RCC 7860 (cell line): ENCODE measurements around the gene ERAS.

Experiments
- DNase-seq: peaks from one replicate; pipeline ENCODE4 v3.0.0-alpha.2; 2015; ENCODE audit warnings: low spot score
- FAIRE-seq: peaks from 2 replicates; lab custom pipeline; 2012; peaks lifted over from hg19 to GRCh38; lab: Jason Lieb, UNC

ERAS gene, protein sequence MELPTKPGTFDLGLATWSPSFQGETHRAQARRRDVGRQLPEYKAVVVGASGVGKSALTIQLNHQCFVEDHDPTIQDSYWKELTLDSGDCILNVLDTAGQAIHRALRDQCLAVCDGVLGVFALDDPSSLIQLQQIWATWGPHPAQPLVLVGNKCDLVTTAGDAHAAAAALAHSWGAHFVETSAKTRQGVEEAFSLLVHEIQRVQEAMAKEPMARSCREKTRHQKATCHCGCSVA

DNA sequence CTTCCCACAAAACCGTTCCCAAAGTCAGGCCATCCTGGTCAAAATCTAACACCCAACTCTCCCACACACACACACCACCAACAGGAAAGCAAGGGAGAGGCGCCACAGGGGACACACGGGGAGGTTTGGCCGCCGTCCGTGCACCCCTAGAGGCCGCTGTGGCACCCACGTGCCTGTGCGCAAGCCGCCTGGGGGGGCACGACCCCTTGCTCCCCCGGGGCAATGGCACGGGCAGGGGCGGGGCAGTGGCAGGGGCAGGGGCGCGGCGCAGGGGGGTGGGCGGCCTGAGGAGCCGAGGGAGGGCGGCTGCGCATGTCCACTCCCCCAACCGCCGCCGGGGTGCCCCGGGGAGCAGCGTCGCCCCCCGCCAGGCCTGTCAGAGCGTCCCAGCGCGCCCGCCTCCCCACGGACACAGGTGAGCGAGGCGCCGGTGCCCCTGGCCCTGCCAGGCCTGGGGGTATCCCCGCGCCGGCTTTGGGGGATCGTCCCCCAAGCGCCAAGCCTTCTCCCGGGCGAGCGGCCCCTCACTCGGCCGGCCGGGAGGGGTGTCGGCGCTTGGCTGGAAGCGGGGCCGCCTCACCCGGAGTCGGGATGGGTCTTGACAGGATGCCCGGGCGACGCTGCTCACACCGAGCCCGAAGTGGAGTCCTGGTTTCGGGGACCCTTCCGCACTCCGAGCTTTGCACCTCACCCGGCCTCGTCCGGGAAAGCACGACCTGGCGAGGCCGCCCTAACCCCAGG is at the start of gene ERAS:
Gene ERAS, plus strand, starts transcription at position 379 of the 741 bp plus-strand sequence. CDS start 2,611 bp downstream, outside the sequence.
- no peak for DNase-seq
- FAIRE-seq, result no peak

DNA sequence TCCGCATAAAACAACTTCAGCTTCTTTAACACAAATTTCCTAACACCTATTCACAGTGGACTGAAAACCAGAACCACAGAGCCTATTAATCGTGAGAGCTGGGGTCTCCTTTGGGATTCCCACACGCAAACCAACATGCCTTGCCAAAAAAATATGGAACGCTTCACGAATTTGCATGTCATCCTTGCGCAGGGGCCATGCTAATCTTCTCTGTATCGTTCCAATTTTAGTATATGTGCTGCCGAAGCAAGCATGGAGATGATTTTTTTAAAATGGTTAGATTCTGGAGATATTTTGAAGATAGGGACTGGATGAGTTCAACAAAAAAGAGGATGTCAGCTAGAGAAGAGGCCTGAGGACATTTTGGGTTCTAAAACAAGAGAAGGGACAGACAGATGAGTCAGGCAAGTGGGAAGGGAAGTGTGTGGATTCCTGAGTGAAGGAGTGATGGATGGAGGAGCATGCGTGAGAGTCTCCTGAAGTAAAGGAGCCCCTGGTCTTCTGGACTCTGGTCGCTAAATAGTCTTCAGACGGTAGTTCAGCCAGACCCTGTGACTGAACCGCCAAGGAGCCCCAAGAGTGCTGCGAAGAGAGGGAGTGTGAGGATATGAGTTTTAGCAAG is 49.4 kb upstream of the ERAS start:
- DNase-seq (no peak), FAIRE-seq (no peak)

DNA sequence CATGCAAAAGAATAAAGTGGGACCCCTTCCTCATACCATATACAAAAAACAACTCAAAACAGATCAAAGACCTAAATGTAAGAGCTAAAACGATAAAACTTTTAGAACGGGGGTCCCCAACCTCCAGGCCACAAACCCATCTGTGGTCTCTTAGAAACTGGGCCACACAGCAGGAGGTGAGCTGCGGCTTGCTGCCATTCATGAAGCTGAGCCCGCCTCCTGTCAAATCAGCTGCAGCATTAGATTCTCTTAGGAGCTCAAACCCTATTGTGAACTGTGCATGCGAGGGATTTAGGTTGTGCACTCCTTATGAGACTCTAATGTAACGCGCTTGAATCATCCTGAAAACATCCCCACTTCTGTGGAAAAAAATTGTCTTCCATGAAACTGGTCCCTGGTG is 46.9 kb upstream of the ERAS start:
- DNase-seq (no peak), FAIRE-seq (no peak)

DNA sequence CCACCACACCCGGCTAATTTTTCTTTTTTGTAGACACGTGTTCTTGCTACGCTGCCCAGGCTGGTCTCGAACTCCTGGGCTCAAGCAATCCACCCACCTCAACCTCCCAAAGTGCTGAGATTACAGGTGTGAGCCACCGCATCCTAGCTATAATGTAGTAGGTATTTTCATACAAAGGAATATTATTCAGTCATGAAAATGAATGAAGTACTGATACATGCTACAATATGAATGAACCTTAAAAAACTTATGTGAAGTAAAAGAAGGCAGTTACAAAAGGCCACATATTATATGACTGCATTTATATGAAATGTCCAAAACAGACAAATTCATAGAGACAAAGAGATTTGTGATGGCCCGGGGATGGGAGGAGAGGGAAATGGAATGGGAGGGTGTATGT is 44.6 kb upstream of the ERAS start:
- no peak for FAIRE-seq
- no peak for DNase-seq

DNA sequence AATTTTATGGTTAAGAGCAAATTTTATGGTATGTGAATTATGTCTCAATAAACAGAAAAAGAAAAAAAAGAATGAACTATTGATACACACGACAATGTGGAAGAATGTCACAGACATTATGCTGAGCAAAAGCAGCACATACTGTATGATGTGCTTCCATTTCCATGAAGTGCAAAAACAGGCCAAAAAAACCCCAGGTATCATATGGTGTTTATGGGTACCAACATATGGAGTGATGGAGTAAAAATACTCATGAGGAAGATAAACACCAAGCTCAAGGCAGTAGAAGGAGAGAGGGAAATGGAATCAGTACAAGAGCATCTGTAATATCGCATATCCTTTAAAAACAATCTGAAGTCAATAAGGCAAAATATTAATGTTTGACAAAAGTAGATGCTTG is 44.1 kb upstream of the ERAS start:
- DNase-seq (no peak), FAIRE-seq (no peak)

DNA sequence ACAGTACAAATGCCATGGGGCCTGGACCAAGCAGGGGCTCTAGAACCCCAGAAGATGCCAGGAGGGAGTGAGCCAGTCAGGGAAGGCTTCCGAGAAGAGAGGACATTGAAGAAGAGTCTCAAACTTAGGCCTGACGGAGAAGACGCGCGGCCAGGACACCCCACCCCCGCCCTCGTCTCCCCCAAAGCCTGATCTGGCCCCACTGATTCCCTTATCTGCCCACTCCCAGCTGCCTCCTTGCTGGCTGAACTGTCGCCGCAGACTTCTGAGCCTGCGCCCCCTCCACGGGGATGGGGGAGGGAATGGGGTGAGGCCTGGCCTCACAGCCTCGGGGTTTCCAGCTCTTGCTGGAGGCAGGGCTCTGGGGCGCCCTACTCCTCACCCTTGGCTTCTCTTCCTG is 43.5 kb upstream of the ERAS start:
- FAIRE-seq (no peak), DNase-seq (no peak)

DNA sequence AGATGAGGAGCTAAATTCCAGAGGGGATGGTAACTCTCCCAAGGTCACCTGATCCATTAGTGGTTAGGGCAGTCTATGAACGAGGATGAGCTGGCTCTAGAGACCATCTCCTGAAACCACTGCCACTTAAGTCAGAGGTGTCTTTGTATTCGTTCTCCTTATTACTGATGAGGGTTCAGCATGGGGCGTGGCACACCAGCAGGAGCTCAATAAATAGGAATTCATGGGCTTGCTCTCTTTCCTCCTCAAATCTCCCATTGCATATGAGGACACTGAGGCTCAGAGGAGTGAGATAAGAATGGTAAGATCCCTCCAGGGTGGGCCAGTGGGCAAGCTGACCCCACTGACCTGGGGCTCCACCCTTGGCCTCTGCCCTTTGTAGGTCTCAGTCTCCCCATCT is 41.6 kb upstream of the ERAS start:
- DNase-seq, result no peak

DNA sequence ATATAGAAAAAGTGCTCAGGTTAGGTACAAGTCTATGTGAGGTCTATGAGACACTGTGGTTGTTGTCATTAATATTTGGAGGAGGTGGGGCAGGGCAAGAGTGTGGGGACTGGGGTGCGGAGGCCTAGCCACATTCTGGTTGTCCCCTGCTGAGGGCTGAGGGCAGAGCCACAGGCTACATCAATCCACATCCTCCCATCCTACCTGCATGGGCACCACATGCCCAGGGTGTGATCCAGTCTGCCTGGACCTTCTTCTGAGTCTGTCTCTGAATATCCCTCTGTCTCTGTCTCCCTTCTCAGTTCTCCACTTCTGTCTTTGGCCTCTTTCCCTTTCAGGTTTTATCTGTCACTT is 41.1 kb upstream of the ERAS start:
- FAIRE-seq (no peak), DNase-seq (no peak)

More for the DNA sequence above, 41.6 kb upstream of the ERAS start:
- no peak for FAIRE-seq

DNA sequence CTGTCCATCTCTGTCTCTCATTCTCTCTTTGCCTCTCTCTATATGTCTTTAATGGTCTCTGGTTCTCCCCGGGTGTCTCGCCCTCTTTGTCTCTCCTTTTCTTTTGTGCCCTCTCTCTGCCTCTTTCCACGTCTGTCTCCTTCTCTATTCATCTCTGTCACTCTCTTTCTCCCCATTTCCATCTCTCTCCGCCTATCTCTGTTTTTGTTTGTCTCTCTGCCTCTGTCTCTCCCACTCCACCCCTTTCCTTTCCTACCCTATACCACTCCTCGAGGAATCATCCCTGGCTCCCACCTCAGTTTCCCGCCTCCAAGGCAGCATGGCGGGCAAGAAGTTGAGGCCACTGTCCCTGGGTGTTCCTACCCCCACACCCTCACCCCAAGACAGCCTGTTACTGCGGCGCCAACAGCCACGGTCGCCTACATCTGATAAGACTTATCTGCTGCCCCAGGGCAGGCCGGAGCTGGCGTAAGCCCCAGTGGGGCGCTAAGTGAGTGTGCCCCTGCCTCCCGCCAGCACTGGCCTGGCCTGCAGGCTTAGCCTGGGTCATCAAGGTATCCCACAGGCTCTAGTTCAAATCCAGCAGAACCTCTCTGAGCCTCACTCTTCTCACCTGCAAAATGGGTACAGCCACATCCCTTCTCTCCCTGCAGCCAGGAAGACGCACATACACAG is 40.6 kb upstream of the ERAS start:
- no peak for DNase-seq
- no peak for FAIRE-seq

DNA sequence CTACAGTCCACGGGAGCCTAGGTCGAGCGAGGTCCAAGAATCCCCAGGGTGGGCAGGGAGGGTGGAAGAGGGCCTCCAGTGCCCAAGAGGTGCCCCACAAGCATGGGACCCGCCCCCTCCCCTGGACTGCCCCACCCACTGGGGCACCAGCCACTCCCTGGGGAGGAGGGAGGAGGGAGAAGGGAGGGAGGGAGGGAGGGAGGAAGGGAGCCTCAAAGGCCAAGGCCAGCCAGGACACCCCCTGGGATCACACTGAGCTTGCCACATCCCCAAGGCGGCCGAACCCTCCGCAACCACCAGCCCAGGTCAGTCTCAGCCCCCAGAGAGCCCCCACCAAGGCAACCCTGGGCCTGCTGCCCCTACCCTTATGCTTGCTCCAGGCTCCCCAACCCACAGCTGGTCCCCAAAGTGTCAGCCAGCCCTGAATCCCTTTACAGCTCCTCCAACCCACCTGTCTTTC is 39.9 kb upstream of the ERAS start, which contains the start of gene GATA1:
Gene GATA1, plus strand, starts transcription at position 250 of the 460 bp plus-strand sequence. CDS start 4,520 bp downstream, outside the sequence.
- DNase-seq, result no peak
- FAIRE-seq, result no peak

DNA sequence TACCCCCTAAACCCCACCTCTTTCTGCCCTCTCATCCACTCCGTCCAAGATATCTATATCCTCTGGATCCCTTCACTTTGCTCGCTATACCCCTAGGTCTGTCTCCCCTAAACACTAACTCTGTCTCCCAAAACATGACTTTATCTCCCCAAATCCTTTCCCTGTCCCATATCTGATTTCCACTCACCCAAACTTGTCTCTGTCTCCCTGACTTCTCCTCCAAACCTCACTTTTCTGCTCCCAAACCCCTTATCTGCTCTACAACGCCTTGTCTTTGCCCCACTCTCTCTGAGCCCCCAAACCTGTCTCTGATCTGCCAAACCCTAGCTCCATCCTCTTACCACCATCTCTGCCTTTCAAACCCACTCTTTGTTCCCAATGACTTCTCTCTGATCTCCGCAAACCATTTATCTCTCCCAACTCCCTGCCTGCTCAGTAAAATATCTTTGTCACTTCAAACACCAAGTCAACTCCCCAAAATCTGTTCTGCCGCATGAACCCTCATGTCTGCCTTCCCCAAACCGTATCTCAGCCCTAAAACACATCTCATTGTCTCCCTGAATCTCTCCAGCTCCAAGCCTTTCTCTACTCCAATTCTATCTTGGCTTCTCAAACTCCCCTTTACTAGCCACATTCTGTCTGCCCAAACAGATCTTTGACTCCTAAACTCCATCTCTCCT is 39.3 kb upstream of the ERAS start:
- DNase-seq, result no peak
- no peak for FAIRE-seq

DNA sequence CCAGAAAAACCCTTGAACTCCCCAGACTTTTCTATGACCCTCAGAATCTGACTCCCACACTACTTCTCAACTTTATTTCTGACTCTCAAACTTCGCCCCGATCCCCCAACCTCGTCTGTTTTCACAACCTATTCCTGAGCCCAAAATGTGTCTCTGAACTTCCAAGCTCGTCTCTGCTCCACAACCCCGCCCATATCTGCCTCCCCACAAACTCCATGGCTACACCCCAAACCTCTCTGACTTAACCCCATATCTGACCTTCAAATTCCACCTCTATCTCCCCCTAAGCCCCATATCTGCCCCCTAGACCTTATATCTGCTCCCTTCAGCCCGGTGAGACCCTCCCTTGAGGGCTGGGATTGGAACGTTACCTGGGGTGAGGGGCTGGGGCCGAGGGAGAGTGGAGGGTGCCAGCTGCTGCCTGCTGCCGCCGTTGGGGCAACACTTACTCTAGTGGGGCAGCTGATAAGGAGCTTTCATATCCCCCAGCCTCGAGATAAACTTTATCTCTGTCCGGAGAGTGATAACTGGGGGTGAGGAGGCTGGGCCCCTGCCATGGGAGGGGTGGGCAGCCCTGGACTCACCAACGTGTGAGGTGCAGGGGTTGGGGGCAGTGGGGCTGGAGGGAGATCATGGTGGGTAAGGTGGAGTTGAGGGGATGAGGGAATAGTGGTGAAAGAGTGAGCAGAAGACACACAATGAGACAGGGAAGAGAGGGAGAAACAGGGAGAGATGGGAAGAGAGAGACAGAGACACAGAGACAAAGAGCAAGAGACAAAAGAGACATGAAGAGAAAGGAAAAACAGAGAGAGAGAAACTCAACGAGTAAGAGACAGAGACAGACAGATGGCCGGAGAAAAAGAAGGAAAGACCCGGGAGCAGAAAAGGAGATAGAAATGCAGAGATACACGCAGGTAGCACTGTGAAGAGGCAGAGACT is 38.5 kb upstream of the ERAS start:
- FAIRE-seq (no peak), DNase-seq (no peak)

DNA sequence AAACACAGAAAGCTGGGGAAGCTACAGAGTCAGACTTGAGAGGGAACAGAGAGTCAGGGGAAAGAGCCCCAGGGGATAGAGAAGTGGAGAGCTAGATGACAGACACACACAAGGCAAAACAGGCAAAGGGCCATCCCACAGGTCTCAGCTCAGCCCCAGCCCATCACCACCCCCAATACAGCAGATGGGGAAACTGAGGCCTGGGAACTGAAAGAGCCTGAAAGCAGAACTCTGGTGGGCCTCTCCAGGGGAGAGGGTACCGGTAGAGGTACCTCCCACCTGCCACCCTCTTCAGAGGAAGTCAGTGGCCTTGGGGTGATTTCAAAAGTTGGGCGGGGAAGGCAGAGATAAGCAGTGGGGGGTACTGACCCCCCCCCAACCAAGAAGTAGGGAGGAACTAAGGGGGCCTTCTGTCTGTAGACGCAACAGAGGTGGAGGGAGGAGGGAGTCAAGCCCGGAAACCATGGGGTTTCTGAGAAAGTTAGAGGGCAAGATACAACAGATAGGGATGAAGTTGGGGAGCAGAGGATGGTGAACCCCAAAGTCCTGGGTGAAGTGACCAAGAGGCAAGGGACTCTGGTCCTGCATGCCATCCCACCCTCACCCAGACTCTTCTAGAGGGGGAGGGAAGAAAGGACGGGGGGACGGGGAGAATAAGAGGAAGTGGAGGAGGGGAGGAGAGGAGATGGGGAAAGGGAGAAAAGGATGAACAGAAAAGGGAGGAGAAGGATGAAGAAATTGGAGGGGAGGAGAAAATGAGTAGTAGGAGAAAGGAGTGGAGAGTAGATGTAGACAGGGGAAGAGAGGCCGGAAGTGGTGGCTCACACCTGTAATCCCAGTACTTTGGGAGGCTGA is 36.7 kb upstream of the ERAS start:
- FAIRE-seq (no peak), DNase-seq (no peak)

DNA sequence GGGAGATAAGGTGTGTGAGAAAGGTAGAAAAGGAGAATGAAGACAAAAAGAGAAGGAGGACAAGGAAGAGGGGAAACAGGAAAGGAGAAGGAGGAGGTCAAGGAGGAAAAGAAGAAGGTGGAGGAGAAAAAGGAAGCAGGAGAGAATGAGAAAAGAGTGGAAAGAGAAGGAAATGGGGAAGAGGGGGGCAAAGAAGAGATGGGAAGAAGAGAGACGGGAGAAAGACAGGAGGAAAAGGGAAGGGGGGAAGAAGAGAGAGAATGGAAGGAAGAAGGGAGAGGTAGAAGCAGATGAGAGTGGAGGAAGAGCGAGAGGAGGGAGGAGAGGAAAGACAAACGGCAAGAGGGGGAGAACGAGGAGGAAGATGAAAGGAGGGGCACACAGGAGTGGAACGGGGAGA is 35.8 kb upstream of the ERAS start:
- FAIRE-seq (no peak), DNase-seq (no peak)

DNA sequence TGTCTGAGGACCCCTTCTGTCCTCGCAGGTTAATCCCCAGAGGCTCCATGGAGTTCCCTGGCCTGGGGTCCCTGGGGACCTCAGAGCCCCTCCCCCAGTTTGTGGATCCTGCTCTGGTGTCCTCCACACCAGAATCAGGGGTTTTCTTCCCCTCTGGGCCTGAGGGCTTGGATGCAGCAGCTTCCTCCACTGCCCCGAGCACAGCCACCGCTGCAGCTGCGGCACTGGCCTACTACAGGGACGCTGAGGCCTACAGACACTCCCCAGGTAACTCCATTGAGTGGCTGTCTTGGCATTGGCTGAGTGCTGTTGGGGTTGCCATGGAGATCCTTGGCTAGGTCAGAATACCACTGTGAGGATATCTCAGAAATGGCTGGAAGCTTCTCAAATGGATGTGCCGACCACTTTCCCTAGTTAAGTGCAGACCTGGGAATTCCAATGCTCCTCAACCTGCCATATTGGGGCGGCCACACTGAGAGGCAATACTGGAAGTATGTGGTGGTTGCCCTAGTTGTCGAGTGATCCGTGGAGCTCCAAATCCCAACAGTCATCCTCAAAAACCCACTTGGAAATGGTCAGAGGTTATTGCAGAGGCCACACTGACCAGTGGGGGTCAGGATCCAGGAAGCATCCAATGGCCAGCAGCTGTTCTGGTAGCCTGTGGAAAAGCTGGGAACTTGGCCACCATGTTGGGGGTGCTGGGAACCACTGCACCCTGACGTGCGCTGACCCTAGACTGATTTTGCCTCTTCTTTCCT is 35.1 kb upstream of the ERAS start:
- FAIRE-seq, result no peak
- DNase-seq, result no peak

DNA sequence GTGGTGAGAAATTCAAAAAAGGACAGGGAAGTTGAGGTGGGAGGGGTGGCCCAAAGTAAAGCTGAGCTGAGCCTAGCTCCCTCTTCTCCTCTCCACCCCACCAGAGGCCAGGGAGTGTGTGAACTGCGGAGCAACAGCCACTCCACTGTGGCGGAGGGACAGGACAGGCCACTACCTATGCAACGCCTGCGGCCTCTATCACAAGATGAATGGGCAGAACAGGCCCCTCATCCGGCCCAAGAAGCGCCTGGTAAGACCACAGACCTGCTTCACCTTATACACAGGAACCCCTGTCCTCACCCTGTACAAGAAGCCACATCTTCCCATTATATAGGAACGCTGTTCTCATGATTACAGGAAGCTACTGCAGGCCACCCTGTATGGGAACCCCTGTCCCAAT is 34.1 kb upstream of the ERAS start:
- no peak for DNase-seq
- FAIRE-seq, result no peak

DNA sequence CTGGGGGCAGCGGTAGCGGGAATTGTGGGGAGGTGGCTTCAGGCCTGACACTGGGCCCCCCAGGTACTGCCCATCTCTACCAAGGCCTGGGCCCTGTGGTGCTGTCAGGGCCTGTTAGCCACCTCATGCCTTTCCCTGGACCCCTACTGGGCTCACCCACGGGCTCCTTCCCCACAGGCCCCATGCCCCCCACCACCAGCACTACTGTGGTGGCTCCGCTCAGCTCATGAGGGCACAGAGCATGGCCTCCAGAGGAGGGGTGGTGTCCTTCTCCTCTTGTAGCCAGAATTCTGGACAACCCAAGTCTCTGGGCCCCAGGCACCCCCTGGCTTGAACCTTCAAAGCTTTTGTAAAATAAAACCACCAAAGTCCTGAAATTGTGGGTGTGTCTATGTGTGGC is 32.4 kb upstream of the ERAS start:
- FAIRE-seq, result no peak

DNA sequence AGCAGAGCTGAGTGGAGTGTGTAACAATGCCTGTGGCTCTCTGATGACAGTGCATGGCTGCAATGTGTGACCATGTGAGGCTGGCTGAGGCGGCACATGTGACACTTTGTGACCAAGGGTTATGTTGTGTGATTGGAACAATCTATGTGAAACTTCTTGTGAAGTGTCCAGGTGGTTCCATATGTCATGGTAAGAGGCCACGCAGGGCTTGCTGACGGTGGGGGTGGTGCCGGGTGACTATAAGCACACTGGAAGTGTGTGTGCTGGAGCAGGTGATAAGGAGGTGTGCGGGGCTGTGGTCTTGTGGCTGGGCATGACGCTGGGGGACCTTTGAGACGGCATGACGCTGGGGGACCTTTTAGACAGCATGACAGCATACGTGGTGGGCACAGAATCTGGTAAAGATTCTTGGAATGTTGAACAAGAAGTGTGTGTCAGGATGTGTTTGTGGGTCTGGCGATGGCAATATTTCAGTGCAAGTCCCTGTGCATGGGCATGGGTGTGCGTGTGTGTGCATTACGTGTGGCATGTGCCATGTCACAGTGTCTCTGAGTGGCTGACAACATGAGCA is 31.9 kb upstream of the ERAS start:
- FAIRE-seq (no peak), DNase-seq (no peak)

More for the DNA sequence above, 32.4 kb upstream of the ERAS start:
- no peak for DNase-seq
